Measurements from ENCODE around the gene SLX4IP. TPM values are rescaled to one million over a fixed set of nuclear protein-coding genes. Genes with fewer than 3 reads are reported as not detected.

The SLX4IP gene
- total RNA-seq, 1 experiment from 2014 or later, result 11.1 TPM

- no peak overlapping the region for H3K27ac ChIP-seq (ENCODE audit: low read depth, low read length)
- H3K27me3 ChIP-seq (ENCODE audit: insufficient read depth, low read length), result no peaks in the 10 kb centered on the region
- H2AFZ ChIP-seq (ENCODE audit: low read depth, low read length, poor library complexity, severe bottlenecking), result no peak overlapping the region
- TF ChIP-seq ZBTB33 (IDR thresholded peaks at IDR 0.05; ENCODE audit: extremely low read depth, insufficient replicate concordance, low read length), result no peak
- no peak for TF ChIP-seq CTCF (IDR thresholded peaks at IDR 0.05 in 2 of 3, conservative IDR thresholded peaks at IDR 0.05 in 1 of 3; ENCODE audit: borderline replicate concordance in 1 of 3, insufficient read depth in 1 of 3, low read depth in 2 of 3, low read length in 2 of 3)
- TF ChIP-seq ZNF274 (IDR thresholded peaks at IDR 0.05; ENCODE audit: low read depth, low read length), result no peak
- no peak for TF ChIP-seq YY1 (IDR thresholded peaks at IDR 0.05; ENCODE audit: extremely low read depth, insufficient replicate concordance, low read depth, low read length)
- TF ChIP-seq TCF7L2 (IDR thresholded peaks at IDR 0.05; ENCODE audit: borderline replicate concordance, extremely low read depth, insufficient read depth, insufficient read length), result no peak
- TF ChIP-seq EZH2 (IDR thresholded peaks at IDR 0.05), result no peak
- TF ChIP-seq POLR2AphosphoS5 (IDR thresholded peaks at IDR 0.05; ENCODE audit: low read depth, low read length), result no peak
- TF ChIP-seq FOSL1 (IDR thresholded peaks at IDR 0.05; ENCODE audit: low read depth), result no peak
- TF ChIP-seq SP1 (IDR thresholded peaks at IDR 0.05; ENCODE audit: low read depth), result no peak
- no peak for TF ChIP-seq POLR2A (IDR thresholded peaks at IDR 0.05; ENCODE audit: borderline replicate concordance, extremely low read depth, insufficient read depth, insufficient read length)
- no peak for TF ChIP-seq CEBPB (IDR thresholded peaks at IDR 0.05; ENCODE audit: low read depth)
- no peaks in the 10 kb centered on the region for H3K9me2 ChIP-seq (ENCODE audit: insufficient read depth)
- no peak overlapping the region for H3K4me2 ChIP-seq (ENCODE audit: low read length)
- H3K9me3 ChIP-seq (ENCODE audit: control insufficient read depth in 1 of 2, insufficient read depth in 1 of 2, low read depth in 1 of 2, low read length in 2 of 2), result no peaks in the 10 kb centered on the region
- H3K4me1 ChIP-seq (ENCODE audit: control insufficient read depth in 1 of 2, insufficient read depth in 2 of 2, low read length in 2 of 2), result peaks cover 35 to 45% of the 10 kb centered on the region in 2 experiments
- H4K20me1 ChIP-seq (ENCODE audit: insufficient read depth), result no peaks in the 10 kb centered on the region
- POLR2A ChIA-PET, result no interaction called here
- ATAC-seq (no peak), DNase-seq (ENCODE audit: low read depth, low spot score) (no peak)
- no peak overlapping the region for H3K4me3 ChIP-seq (replicated peaks in 1 of 2; ENCODE audit: low read depth in 1 of 2, low read length in 2 of 2)
- CTCF ChIA-PET, result no interaction called here
- RAD21 ChIA-PET (ENCODE audit: low non-redundant PET in 1 of 2, low total read pairs in 2 of 2, uncharacterized antibody in 2 of 2, unreplicated experiment in 2 of 2), result no interaction called here
- intact Hi-C loops (cut with micrococcal nuclease), result no loop called here
- no peak overlapping the region for H3K9ac ChIP-seq (ENCODE audit: low read length)
- 0 out of 2 replicates have a peak, but pooled peaks cover 3% of the 10 kb centered on the region for H3K79me2 ChIP-seq (ENCODE audit: insufficient read depth, low read length)
- no TSS peak for BruUV-seq (replicated peaks)
- no peaks in the 10 kb centered on the region for H3K36me3 ChIP-seq (ENCODE audit: control insufficient read depth in 1 of 2, insufficient read depth in 2 of 2, low read length in 2 of 2)
Observed at GRCh38 chr20:10516529-10516928, 81.4 kb downstream of the SLX4IP start.

Measured in HCT116 (cell line).